Activated gamma-delta T cell treated with Interleukin-2 at 50 U/mL for 16 hours (primary cell): ENCODE results near the gene CARD19.
A peak's percentile ranks its signal among the peaks of the same experiment; 100 is the strongest.

Experiments
- DNase-seq: peaks from one replicate; pipeline ENCODE4 v3.0.0-alpha.2; 2020

CARD19 gene

DNA sequence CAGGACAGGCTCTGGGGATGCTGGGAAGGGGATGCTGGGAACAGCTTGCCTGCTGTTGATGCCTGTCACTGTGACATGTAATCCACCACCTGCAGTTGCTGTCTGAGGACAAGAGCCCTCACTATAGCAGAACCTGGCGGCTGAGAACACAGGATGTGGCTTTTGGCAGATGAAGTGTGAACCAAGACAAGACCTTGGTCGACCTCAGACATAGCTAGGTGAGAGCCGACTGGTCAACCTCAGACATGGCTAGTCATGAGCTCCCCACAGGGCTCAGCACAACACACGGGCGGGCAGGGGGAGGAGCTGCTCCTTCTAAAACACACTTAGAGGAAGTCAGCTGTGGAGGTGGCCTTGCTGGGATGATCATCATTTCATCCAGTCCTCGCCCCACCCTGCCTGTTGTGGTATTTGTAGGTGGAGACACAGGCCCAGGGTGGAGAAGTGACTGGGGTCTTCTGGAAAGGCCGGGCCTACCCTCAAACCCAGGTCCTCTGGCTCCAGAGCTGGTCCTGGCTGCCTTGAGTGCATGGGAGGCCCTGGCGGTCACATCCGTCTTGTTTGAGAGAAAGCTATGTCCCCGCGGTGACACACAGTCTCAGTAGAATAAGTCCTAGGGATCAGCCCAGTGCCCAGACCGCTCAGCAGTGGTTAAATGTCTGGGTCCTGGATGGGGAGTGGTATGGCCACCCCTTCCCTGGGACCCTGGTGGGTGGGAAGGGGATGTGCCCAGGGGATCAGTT lies 31.5 kb upstream of the CARD19 start:
- peak; percentile 92 for DNase-seq

DNA sequence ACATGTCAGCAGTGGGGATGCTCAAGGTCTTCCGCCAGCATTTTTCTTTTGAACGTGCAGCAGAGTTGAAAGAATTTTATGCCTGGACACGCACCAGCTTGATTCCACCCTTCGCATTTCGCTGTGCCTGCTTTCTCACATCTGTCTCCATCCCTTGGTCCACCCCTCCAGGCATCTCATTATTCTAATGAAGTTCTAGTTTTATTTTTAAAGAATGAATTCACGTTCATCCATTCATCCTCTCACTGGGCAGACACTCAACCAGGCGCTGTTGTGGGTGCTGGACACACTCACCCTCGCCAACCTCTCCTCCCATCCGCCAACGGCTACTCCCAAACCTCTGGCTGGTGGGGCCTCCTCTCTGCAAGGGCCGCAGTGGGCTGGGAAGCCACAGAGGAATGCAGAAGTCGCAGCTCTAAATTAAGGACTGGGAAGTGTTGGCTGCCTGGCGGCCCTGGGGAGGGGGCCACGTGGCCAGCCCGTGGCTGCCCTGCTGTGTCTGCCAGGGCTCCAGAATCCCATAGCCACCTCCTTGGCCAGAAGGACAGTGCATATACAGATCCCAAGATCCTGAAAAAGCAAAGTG lies 30.8 kb upstream of the CARD19 start:
- no peak for DNase-seq

DNA sequence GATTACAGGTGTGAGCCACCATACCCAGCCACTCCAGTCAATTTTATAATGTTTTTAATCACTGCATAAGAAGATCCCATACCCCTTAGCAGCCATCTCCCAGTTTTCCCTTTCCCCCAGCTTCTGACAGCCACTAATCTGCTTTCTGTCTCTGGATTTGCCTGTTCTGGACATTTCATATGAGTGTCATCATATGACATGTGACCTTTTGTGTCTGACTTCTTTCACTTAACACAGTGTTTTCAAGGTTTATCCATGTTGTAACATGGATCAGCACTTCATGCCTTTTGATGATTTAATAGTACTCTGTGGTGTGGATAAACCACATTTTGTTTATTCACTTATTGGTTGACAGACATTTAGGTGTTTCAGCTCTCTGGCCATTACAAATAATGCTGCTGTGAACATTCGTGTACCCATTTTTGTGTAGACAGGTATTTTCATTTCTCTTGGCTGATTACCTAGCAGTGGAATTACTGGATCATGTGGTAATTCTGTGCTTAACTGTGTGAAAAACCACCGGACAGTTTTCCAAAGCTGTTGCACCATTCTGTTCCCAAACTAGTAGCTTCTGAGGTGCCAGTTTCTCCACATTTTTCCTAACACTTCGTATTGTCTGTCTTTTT lies 28.9 kb upstream of the CARD19 start:
- no peak for DNase-seq

DNA sequence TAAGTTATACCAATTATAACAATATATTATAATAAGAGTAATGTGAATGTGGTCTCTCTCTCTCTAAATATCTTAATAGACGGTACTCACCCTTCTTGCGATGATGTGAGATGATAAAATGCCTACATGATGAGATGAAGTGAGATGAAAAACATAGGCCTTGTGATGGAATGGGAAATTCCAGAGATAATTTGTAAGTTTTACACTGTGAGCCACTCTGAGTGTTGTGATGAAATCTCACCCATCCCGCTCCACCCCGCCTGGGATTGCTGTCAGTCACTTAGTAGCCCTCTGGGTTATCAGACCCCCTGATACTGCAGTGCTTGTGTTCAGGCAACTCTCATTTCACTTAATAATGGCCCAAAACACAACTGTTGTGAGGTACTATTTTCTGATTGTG lies 27.1 kb upstream of the CARD19 start:
- no peak for DNase-seq

DNA sequence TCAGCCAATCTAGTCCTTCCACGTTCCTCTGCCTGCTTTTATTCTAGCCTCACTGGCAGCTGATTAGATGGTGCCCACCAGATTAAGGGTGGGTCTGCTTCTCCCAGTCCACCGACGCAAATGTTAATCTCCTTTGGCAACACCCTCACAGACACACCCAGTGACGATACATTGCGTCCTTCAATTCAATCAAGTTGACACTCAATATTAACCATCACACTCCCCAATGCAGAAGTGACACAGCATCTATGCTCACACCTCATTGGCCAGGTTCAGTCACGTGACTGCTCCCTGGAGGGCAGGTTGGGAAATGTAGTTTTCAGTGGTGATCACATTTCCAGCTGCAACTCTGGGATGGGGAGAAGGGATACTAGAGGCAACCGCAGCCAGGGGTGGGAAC lies 24.6 kb upstream of the CARD19 start:
- DNase-seq = no peak

DNA sequence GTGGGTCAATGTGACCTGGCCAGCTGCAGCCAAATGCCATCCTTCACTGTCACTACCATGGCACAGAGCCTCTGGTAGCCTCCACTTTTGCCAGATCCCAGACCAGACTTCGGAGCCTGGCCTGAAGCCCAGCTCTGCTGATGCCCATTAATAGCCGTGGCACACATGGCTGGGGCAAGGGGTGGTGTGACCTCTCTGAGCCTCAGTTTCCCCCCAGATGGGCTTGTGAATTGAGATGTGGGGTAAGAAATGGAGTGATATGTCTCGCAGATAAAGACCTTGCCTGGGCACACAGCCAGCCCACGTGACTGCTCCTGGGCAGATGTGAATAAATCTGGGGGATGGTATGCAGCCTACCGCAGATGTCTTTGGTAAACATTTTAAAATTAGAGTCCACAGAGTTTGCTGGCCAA lies 23.6 kb upstream of the CARD19 start:
- peak; percentile 59 for DNase-seq

DNA sequence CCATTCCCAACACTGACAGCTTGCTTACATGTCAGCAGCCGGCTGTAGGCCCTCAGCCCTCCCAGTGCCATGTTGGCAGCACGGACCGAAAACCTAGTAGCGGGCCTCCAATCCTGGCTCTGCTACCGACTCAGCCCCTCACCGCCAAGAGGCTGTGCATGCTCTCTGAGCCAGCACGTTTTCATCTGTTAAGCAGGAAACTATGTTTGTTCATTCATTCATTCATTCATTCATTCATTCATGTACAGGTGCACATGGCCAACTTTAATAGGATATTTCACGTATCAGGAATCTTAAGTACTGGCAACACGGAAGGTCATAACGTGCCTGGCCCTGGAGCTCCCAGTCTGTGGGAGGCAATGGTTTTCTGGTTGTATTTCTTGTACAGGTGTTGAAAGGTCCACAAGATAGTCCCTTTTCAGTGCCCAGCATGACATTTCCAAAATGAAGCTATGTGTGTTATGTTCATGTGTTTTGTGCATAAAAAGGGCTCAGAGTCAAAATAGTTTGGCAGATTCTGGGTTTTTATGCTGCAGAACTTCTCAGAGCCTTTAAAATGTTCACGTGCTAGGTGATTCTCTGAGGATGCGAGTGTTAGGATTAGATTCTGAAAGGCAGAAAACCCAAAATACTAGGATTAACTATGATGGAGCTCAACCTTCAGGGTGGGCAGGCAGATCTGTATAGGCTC lies 19.8 kb upstream of the CARD19 start:
- no peak for DNase-seq

DNA sequence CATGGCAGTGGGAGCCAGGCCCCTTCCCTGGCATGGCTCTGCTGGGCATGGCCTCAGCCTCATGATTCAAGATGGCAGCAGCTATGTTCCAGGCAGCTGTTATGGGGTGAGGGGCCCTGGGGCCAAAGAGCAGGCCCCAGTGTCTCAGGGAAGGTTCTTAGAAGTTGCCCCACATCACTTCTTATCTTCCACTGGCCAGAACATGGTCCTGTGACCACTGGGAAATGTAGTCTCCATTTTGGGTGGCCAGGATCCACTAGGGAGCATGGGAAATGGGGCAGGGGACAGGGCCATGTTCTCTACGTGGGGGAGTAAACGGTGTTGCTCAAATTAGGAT lies 19.3 kb upstream of the CARD19 start:
- DNase-seq = no peak

DNA sequence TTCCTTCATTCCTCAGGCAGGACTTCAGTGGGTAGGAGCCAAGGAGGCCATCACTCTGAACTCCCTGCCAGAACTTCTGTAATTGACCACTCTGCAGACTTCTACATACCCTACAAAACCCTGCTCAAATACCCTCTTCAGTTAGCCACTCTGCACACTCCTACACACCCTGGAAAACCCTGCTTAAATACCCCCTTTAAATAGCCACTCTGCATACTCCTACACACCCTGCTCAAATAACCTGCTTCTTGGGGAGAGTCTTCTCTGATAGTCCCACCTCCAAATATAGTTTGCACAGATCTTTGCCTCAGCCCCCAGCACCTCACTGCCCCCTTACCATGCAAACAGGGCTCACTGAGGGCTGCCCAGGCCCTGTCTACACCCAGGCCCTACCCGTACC lies 18.6 kb upstream of the CARD19 start:
- DNase-seq = no peak

DNA sequence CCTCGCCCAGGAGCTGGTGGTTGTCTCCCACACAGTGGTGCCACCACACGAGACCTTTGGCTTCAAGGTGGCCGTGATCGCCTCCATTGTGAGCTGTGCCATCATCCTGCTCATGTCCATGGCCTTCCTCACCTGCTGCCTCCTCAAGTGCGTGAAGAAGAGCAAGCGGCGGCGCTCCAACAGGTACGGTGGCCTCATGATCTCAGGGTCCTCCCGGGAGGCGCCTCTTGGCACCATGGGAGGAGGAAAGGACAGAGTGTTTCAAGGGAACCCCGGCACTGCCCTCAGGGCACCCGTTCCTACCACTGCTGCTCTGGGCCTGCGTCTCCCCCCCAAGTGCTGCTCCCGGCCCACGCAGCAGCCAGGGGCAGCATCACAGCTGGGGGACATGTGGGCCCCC lies 18.2 kb upstream of the CARD19 start:
- DNase-seq = no peak

DNA sequence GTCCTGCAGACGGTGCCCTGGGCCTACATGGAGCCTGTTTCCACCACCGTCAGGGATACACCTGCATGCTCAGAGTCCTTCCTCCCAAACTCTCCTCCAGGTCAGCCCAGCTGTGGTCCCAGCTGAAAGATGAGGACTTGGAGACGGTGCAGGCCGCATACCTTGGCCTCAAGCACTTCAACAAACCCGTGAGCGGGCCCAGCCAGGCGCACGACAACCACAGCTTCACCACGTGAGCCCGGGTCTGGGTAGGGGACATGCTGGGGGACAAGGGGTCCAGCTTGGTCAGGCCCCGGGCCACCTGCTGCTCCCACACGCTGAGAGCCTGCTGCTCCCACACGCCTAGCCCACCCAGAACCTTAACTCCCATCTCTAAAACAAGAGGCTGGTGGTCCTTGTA lies 16.6 kb upstream of the CARD19 start:
- no peak for DNase-seq

DNA sequence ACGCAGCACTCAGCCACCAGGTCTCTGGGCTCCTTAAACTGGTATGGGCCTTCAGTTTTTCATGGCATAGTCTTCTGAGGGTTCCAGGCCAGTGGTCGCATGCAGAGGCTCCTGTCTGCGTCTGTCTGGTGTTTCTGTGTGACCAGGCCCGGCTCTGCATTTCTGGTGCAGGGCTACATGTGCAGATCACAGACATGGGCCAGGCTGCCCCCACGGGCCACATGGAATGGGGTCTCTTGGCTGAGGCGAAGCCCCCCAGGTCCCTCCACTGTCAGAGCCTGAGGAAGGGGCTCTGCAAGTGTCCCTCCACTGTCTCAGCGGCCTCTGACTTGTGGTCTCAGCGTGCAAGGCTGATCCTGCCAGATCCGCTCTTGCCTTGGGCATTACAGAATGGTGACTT lies 15.6 kb upstream of the CARD19 start:
- no peak for DNase-seq

DNA sequence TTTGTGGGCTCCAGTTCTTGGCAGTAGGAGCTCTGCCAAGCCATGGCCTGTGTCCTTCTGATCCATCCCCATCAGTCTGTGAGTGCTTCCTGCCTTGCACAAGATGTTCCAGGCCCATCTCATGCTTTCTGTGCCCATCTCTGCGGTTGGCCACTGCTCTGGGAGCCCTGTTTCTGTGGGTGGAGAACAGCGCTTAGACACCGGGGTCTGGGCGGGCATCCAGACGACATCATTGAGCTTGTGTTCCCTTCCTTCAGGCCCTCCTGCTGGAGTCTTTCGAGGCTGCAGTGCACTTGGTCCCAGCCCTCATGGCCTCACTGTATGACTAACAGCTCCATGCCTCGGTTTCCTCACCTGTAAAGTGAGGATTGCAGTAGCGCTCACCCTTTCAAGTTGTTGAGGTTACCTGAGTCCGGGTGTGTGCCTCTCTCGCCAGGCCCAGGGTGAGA lies 14.9 kb upstream of the CARD19 start:
- DNase-seq = no peak

DNA sequence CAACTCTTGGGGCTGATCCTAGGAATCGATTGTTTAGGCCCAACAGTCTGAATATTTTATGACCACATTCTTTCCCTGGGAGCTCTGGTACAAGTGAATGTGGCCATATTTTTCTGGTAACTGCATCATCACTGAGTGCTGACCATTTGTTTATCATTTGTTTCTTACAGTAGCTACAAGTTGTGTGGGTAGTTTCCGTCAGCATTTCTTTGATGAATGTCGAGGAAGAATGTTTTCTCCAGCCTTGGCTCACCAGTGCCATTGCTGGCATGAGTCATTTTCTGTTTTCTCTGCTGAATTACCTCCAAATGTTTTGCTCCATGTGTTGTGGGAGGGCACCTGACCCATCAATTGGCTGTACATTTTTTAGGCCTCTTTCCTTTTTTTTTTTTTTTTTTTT lies 14.1 kb upstream of the CARD19 start:
- no peak for DNase-seq

DNA sequence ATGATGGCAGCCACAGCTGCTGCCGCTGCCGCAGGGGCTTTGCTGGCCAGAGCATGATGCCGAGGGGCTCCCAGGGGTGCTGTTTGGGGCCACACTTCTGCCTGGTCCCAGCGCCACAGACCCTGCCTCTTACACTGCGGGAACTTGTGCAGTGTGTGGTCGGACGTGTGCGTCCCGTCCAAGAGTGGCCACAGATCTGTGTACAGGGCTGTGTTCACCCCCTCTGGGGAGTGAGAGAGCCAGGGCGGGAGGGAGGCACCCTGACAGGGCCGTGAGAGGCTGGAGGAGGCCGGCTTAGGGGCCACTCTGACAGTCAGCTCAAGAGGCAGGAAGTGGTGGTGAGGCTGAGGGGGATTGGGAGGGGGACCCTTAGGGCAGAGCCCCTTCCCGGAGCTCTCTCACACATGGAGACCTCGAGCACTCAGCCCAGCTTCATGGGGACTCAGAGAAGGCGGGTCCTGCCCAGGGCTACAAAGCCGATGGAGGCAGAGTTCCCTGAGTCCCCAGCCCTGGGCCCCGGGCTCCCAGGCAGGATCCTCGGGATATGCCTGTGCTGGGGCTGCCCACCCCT lies 13.1 kb upstream of the CARD19 start:
- DNase-seq = no peak

DNA sequence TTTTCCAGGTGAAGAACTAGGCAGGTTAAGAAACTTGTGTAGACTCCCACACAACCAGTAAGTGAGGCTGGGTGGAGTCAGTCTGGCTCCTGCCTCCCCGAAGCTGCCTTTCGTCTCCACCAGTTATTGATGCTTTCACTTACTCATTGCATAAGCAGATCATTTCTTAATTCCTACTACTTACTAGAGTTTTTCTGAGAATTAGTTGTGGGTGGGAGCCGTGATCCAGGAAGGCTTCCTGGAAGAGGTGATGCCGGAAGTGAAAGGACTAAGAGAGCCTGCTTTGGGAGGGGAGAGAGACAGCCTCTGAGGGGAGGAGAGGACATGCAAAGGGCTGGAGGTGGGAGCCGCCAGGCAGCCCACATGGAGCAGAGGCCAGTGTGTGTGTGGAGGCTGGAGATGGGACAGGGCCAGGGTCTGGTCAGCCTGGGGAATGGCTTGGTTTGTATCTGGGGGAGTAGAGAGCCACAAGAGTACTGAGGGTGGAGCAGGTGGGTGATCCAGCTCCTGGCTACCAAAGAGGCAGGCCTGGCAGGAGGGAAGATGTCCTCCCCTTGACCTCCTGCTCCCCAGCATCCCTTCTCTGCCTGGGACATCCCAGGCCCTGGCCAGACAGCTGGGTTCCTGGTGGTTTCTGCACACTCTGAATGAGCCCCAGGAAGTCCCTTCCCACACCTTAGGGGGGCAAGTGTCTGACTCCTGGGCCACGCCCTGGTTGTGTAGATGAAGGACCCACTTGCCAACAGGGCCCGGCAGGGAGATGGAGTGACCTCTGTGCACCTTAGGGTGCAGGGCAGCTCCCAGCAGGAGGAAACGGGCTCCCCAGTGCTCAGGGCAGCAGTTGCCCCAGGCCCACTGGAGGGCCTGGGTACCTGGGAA lies 12.2 kb upstream of the CARD19 start:
- no peak for DNase-seq

DNA sequence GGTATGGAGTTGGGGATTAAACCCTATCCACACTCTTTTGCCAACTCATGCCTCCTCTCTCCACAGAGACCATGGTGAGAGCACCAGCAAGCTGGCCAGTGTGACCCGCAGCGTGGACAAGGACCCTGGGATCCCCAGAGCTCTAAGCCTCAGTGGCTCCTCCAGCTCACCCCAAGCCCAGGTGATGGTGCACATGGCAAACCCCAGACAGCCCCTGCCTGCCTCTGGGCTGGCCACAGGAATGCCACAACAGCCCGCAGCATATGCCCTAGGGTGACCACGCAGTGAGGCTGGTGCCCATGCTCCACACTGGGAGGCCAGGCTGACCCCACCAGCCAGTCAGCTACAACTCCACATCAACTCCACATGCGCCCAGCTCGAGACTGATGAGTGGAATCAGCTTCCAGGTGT lies 11.5 kb upstream of the CARD19 start:
- no peak for DNase-seq

DNA sequence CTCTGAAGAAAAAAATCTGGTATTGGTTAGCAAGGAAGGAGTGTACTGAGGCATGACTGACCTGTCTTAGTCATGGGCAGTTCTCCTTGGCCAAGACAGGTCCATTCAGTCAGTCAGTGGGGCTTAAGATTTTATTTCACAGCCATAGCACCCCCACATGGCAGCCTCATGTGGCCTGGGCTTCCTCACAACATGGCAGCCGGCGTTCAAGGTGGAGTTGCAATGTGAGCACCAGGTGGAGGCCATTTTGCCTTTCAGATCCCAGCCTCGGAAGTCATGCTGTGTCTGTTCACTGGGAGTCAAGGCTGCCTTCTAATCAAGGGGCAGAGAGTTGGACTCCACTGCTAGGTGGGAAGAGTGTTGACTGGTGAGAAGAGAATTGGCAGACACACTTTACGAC lies 10.3 kb upstream of the CARD19 start:
- DNase-seq = no peak

DNA sequence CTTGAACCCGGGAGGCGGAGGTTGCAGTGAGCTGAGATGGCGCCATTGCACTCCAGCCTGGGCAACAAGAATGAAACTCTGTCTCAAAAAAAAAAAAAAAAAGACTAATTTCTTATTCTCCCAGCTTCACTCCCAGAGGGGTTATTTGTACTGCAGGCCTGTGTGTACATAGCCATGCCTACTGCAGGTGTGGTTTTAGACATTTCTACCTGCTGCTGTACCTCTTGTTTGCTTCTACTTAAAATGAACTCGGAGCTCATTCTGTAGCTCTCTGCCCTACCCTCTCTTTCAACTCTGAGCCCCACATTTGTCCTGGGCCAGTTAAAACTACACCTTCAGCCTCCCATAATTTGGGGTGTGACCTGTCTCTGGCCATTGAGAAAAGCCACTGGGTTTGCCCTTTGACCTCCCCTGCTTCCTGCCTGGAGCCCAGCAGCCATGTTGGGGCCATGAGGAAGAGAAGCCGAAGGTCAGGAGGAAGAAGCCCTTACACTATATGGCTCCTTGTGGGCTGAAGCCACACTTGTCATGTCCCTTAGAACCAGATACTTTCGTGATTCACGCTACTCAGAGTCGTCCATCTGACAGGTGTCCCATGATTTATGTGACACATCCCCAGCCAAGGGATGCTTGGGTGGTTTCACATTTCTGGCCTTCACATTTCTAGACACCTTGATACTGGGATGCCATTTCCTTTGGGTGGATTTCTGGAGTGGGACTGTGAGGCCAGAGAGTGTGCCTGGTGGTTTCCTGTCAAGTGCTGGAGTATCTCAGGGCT lies 9.4 kb upstream of the CARD19 start:
- DNase-seq = no peak

DNA sequence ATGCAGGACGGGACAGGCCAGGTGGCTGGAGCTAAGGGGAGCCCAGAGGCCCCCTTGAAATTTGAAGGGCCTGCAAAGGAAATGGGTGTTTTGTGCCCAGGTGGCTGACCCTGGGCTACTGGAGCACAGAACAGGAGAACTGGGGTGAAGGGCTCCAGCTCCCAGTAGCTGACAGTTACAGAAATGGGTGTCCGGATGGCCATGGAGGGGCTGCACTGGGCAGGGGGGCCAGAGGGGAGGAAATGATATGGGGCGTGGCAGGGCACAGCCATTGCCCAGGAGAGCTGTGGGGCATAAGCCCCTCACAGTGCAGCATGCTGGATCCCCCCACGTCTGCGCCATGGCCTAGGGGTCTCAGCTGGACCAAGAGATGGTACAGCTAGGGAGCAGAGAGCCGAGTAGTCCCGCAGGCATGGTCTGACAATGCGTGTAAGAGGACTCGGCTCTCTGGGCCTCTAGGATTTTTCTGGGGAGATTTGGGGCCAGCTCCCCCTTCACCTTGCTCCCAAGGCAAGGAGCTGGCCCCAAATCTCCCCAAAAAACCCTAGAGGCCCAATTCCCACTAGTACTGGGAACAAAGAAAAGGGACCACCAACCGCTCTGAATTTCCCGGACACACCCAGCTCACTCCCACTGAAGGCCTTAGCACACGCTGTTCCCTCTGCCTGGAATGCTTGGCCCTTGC lies 7.9 kb upstream of the CARD19 start:
- DNase-seq = no peak

DNA sequence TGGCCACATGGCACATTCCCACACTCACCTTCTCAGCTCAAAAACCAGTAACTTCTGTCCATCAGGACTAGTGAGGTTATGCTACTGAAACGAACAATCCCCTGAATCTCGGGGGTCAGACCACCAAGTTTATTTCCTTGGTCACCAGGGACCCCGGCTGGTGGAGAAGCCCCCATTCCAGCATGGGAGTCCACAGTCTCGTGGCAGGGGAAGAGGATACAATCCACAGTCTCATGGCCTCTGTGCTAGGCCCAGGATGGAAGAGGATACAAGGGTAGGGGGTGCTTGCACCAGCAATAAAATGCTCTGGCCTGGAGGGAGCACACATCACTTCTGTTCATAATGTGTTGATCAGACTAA lies 7.4 kb upstream of the CARD19 start:
- no peak for DNase-seq
